Measurements from ENCODE around the gene CNKSR3.

DNA sequence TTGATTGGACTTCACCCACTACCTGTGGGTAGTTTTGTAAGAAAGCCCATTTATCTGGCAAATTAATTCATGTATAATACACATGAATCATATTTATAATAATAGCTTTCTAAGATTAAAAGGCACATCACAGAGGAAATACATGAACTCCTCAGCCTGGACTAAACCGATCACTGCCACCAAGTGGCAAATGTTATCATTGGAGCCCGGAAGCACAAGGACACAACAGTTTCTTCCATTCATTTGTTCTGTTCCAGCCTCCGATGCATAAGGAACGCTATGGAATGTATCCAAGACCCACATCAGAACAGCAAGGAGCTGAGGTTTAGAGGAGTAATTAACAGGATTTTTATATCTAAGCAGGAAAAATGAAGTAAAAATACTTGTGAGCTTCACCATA is 139.9 kb downstream of the CNKSR3 start:
- TF ChIP-seq POLR2A (IDR thresholded peaks at IDR 0.05; ENCODE audit: low read length) (no peak), GATA1 (IDR thresholded peaks at IDR 0.05; ENCODE audit: low read depth, low read length) (no peak)

Data from erythroblast (primary cell).